GM12873 (cell line): ENCODE results near the gene C6orf136.

Experiments
- TF ChIP-seq, protein P1 (sequence below): IDR thresholded peaks from 2 replicates; pipeline ENCODE4 v1.5.1; 2012; ENCODE audit warnings: low read depth, mild to moderate bottlenecking, moderate library complexity, low read length, control low read depth; ENCODE audit not compliant: insufficient read depth; ENCODE audit errors: missing control alignments

Gene C6orf136

DNA sequence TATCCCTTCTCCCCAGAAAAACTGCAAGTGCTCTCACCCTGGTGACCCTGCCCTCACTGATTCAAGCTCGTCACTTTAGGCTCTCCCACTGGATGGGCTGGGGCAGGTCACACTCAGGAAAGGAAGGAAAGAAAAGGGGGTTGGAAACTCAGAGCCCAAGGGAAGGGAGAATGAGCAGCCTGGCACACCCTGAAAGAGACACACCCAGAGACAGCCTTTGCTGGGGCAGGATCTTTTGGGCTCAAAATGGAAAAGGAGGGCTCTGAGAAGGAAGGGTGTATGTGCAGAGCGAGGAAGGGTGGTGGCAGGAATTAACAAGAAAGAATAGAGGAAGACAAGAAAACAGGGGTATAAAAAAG lies 37.0 kb downstream of the C6orf136 start:
- TF ChIP-seq, protein P1, sequence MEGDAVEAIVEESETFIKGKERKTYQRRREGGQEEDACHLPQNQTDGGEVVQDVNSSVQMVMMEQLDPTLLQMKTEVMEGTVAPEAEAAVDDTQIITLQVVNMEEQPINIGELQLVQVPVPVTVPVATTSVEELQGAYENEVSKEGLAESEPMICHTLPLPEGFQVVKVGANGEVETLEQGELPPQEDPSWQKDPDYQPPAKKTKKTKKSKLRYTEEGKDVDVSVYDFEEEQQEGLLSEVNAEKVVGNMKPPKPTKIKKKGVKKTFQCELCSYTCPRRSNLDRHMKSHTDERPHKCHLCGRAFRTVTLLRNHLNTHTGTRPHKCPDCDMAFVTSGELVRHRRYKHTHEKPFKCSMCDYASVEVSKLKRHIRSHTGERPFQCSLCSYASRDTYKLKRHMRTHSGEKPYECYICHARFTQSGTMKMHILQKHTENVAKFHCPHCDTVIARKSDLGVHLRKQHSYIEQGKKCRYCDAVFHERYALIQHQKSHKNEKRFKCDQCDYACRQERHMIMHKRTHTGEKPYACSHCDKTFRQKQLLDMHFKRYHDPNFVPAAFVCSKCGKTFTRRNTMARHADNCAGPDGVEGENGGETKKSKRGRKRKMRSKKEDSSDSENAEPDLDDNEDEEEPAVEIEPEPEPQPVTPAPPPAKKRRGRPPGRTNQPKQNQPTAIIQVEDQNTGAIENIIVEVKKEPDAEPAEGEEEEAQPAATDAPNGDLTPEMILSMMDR: no peak

DNA sequence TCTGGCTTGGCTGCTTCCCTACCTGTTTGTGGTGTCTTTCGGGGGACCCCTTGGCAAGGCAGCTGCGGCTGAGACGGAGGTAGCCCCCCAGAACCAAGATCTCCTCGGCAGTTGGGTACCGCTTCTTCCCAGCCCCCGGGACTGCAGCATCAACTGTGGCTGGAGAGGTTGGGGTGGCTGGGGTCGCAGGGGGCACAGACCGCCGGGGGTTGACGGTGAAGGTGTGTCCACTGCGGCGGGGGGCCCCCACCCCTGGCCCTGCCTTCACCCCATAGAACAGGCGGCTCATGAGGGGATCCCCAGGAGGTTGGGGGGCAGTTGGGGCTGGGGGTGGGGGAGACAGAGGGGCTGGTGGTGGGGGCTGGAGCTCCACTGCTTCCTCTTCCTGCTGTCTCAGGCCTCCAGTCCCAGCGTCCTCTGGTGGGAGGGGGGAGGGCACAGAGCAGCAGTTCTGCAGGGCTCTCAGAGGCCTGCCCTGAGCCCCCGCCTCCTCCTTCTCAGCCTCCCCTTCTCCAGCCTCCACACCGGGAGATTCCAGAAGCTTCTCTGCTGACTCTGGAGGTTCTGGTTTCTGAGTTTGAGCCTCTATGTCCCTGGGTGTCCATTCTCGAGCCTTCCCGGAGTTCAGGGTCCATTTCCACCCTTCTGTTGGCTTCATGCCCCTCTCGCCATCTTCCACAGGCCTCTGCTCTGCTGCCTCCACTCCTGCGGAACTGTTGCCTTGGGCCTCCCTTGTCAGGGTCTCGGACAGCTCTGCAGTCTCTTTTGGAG lies 37.6 kb downstream of the C6orf136 start:
- TF ChIP-seq, protein P1: no peak

DNA sequence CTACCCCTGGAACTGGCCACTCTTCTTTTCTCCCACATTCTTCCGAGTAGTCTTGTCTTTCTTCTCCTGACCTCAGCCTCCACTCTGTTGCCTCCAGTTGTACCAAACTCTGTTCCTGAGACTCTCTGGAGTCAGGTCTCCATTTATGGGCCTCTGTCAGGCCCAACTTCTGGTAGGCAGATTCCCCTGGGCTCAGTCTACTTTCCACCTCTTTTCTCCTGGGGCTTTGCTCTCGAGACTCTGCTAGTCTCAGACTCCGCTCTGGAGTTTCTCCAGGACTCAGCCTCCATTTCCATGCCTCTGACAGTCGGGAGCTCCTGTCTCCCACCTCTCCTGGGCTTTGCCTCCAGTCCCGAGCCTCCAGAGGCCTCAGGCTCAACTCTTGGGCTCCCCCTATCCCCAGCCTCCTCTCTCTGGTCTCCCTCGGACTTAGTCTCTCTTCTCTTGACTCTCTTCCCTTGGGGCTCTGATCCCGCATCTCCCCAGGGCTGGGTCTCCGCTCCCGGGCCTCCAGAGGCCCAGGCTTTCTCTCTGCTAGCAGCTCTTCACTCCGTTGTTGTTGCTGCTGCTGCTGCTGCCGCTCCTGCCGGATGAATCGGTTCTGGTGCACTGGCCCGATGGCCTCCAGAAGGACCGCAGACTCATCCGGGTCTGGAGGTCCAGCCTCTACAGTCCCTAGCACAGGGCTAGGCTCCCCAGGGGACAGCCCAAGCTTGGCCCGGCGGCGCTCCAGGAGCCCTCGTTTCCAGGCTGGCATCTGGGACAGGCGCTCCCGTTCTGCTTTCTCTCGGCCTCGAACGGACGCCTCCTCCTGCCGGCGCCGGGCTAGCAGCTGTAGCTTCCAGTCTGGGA lies 38.5 kb downstream of the C6orf136 start:
- TF ChIP-seq, protein P1: peak; percentile 56

- TF ChIP-seq, protein P1: no peak
Observed at GRCh38 chr6:30686009-30686907, 39.3 kb downstream of the C6orf136 start, which contains the start of gene PPP1R18. TSS of gene PPP1R18 (minus strand) at chr6:30686645. CDS start at chr6:30686018, 627 bp downstream.

- TF ChIP-seq, protein P1: no peak
Observed at GRCh38 chr6:30686908-30687658, 40.1 kb downstream of the C6orf136 start.

- TF ChIP-seq, protein P1: no peak
Observed at GRCh38 chr6:30687659-30688431, 40.9 kb downstream of the C6orf136 start.
